Tibial nerve (tissue), 4 donors: Measurements from ENCODE around the gene SMAD7.

Experiments
- EP300 ChIP-seq, 2 donors: sonication (generic); formaldehyde crosslinking; IDR thresholded peaks; one replicate each; pipeline ENCODE4 v1.6.1; 2017; ENCODE audit warnings: antibody characterized with exemption in 2 of 2, mild to moderate bottlenecking in 1 of 2
- POLR2A ChIP-seq, 2 donors: fragments of 450-650 bp; IDR thresholded peaks; one replicate each; pipeline ENCODE4 v1.6.1; 2017; ENCODE audit warnings: antibody characterized with exemption in 2 of 2, mild to moderate bottlenecking in 2 of 2, moderate library complexity in 2 of 2
- TF ChIP-seq, protein P1 (sequence below), 5 experiments: fragments of 200-600 bp in 3 of 5; fragments of 450-650 bp in 2 of 5; sonication (generic) in 3 of 5; IDR thresholded peaks; one replicate each; pipeline ENCODE4 v1.5.1; 2016 to 2019; ENCODE audit warnings: antibody characterized with exemption in 5 of 5, mild to moderate bottlenecking in 3 of 5, moderate library complexity in 2 of 5

GRCh38 chr18:48872234-48873145 lies 78.3 kb downstream of the SMAD7 start:
- TF ChIP-seq, protein P1, sequence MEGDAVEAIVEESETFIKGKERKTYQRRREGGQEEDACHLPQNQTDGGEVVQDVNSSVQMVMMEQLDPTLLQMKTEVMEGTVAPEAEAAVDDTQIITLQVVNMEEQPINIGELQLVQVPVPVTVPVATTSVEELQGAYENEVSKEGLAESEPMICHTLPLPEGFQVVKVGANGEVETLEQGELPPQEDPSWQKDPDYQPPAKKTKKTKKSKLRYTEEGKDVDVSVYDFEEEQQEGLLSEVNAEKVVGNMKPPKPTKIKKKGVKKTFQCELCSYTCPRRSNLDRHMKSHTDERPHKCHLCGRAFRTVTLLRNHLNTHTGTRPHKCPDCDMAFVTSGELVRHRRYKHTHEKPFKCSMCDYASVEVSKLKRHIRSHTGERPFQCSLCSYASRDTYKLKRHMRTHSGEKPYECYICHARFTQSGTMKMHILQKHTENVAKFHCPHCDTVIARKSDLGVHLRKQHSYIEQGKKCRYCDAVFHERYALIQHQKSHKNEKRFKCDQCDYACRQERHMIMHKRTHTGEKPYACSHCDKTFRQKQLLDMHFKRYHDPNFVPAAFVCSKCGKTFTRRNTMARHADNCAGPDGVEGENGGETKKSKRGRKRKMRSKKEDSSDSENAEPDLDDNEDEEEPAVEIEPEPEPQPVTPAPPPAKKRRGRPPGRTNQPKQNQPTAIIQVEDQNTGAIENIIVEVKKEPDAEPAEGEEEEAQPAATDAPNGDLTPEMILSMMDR (IDR thresholded peaks at IDR 0.05): no peak
- TF ChIP-seq EP300 (IDR thresholded peaks at IDR 0.05) (no peak), POLR2A (IDR thresholded peaks at IDR 0.05) (no peak)
